ENCODE data around the gene PCF11.

Gene PCF11

DNA sequence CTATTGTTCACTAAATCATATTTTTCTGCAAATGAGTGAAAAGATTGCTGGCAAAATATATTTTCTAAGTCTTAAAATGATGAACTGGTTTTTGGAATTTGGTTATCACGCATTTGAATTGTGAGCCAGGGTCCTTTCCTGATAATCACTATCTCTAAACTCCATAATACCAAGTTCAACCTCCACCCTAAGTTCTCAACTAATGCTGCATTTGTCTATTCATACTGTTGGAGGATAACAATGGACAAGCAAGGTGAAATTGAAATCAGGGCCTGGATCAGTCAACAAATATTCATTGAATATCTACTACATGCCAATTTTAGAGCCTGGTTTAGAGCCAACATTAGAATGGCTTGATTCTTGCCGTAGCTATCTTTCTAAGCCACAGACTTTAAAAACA is 4.7 kb upstream of the PCF11 start:
- TF ChIP-seq GABPA (IDR thresholded peaks at IDR 0.05; ENCODE audit: low read depth), result no peak
- DNase-seq (ENCODE audit: low read depth in 1 of 2, low spot score in 1 of 2), result no peak
- Histone ChIP-seq H3K27me3 (ENCODE audit: insufficient read depth, poor library complexity, severe bottlenecking) (no peaks in the 10 kb centered on the region), H3K27ac (replicated peaks) (no peak overlapping the region), H3K4me3 (replicated peaks; ENCODE audit: insufficient read depth, low read length) (no peak overlapping the region)

- TF ChIP-seq CTCF (IDR thresholded peaks at IDR 0.05; ENCODE audit: insufficient read depth, low read length) (no peak), GABPA (IDR thresholded peaks at IDR 0.05; ENCODE audit: low read depth) (no peak), POLR2AphosphoS5 (IDR thresholded peaks at IDR 0.05; ENCODE audit: low read depth) (no peak), SPI1 (IDR thresholded peaks at IDR 0.05; ENCODE audit: borderline replicate concordance, low read depth) (no peak)
- TF ChIP-seq, protein P1, sequence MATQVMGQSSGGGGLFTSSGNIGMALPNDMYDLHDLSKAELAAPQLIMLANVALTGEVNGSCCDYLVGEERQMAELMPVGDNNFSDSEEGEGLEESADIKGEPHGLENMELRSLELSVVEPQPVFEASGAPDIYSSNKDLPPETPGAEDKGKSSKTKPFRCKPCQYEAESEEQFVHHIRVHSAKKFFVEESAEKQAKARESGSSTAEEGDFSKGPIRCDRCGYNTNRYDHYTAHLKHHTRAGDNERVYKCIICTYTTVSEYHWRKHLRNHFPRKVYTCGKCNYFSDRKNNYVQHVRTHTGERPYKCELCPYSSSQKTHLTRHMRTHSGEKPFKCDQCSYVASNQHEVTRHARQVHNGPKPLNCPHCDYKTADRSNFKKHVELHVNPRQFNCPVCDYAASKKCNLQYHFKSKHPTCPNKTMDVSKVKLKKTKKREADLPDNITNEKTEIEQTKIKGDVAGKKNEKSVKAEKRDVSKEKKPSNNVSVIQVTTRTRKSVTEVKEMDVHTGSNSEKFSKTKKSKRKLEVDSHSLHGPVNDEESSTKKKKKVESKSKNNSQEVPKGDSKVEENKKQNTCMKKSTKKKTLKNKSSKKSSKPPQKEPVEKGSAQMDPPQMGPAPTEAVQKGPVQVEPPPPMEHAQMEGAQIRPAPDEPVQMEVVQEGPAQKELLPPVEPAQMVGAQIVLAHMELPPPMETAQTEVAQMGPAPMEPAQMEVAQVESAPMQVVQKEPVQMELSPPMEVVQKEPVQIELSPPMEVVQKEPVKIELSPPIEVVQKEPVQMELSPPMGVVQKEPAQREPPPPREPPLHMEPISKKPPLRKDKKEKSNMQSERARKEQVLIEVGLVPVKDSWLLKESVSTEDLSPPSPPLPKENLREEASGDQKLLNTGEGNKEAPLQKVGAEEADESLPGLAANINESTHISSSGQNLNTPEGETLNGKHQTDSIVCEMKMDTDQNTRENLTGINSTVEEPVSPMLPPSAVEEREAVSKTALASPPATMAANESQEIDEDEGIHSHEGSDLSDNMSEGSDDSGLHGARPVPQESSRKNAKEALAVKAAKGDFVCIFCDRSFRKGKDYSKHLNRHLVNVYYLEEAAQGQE (IDR thresholded peaks at IDR 0.05; ENCODE audit: insufficient replicate concordance, low read depth), result no peak
- no peak for DNase-seq (ENCODE audit: low read depth in 1 of 2, low spot score in 1 of 2)
- Histone ChIP-seq H3K27me3 (ENCODE audit: insufficient read depth, poor library complexity, severe bottlenecking) (no peaks in the 10 kb centered on the region), H3K4me3 (replicated peaks; ENCODE audit: insufficient read depth, low read length) (no peak overlapping the region), H3K27ac (replicated peaks) (no peak overlapping the region)
These were observed 3.2 kb upstream of the PCF11 start for GRCh38 chr11:83153764-83154163.

DNA sequence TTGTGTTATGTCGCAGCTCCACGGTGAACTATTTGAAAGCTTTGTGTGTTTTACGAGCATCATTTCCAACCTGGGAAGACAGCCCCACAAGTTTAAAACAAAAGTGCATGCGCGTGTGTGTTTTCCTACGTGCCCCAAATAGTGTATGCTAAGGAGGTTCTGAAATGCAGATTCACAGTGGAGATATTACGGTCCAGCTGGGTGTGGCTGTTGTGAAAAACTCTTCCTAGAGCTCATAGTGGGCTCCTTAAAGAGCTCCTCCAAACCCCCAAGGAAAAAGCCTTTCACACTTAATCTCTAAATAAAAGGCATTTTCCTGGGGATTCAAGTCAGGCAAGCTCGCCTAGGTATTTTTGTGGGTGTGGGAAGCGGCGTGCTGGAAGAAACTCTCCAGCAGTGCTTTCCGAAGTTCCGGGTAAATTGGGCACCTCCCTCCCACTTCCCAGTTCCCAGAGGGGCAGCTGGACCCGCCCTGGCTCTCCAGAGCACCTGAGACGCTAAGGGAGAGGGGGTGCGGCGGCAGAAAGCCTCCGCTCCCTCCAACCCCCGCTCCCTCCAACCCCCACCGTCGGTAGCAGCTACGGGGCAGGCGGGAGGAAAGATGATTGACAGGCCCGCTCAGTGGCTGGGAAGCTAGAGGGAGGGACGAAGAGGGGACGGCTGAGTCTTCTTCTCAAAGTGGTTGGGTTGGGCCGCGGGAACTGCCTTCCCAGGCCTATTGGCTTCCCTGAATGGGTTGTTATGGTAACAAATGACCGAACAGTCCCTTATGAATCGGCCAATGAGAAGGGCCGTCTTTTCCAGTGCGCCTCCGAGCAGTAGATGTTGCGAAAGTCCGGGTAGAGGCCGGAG is 561 bp upstream of the PCF11 start:
- peak overlapping the region; percentile 81 for H3K27ac ChIP-seq (replicated peaks)
- TF ChIP-seq POLR2AphosphoS5 (IDR thresholded peaks at IDR 0.05; ENCODE audit: low read depth), result no peak
- TF ChIP-seq CTCF (IDR thresholded peaks at IDR 0.05; ENCODE audit: insufficient read depth, low read length), result no peak
- TF ChIP-seq, protein P1 (IDR thresholded peaks at IDR 0.05; ENCODE audit: insufficient replicate concordance, low read depth), result no peak
- TF ChIP-seq GABPA (IDR thresholded peaks at IDR 0.05; ENCODE audit: low read depth), result no peak
- no peak for TF ChIP-seq SPI1 (IDR thresholded peaks at IDR 0.05; ENCODE audit: borderline replicate concordance, low read depth)
- H3K4me3 ChIP-seq (replicated peaks; ENCODE audit: insufficient read depth, low read length), result peak overlapping the region; percentile 59
- H3K27me3 ChIP-seq (ENCODE audit: insufficient read depth, poor library complexity, severe bottlenecking), result no peaks in the 10 kb centered on the region
- DNase-seq (ENCODE audit: low read depth in 1 of 2, low spot score in 1 of 2), result peak; percentile 99

DNA sequence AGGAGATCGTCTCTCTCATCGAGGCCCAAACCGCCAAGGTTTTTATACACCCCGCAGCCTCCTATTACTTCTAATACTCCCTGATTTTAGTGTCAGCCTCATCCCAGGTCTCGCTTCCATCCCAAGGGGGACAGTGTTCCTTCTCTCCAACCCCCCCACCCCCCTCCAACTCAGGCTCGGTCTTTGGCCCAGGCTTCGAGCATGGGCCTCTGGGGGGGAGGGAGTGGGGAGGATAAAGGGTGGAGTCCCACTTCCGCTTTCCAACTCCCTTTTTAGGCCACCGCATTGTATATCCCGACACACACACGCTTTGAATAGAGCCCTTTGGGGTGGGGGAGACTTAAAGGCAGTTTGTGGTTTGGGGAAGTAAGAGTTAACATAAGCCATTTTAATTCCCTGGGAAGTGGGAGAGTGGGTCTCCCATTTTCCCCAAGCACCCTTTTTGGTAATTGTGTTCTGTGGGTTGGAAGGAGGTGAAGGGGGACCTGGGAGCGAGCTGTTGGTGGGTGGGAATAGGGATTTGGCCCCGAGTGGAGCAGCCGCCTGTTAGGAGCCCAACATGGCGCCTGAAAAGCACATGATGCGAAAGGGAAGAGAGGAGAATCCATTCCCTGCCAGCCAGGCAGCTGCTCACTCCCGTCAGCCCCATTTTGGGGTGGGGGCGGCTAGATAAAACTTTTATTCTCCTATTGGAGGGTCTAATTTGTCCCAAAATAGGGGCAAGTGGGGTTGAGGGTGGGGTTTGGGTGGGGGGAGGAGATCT is 844 bp downstream of the PCF11 start:
- TF ChIP-seq GABPA (IDR thresholded peaks at IDR 0.05; ENCODE audit: low read depth) (peak; percentile 52; the same call in 1 of the 2 replicates), SPI1 (IDR thresholded peaks at IDR 0.05; ENCODE audit: borderline replicate concordance, low read depth) (peak; percentile 94), POLR2AphosphoS5 (IDR thresholded peaks at IDR 0.05; ENCODE audit: low read depth) (peak; percentile 59)
- TF ChIP-seq, protein P1 (IDR thresholded peaks at IDR 0.05; ENCODE audit: insufficient replicate concordance, low read depth), result no peak
- Histone ChIP-seq H3K27ac (replicated peaks) (peak overlapping the region; percentile 99), H3K4me3 (replicated peaks; ENCODE audit: insufficient read depth, low read length) (peak overlapping the region; percentile 76), H3K27me3 (ENCODE audit: insufficient read depth, poor library complexity, severe bottlenecking) (no peaks in the 10 kb centered on the region)
- peak; percentile 71 to 82 for DNase-seq (ENCODE audit: low read depth in 1 of 2, low spot score in 1 of 2)
